ENCODE results near the gene DCST2.
A peak's percentile ranks its signal among the peaks of the same experiment; 100 is the strongest.

The DCST2 gene

GRCh38 chr1:154974808-154975408, 58.7 kb downstream of the DCST2 start:
- H3F3A ChIP-seq (ENCODE audit: insufficient read depth): peaks cover 17% of the 10 kb centered on the region
- TF ChIP-seq CTCF (IDR thresholded peaks at IDR 0.05; ENCODE audit: insufficient read depth, low read length, poor library complexity, severe bottlenecking) (no peak), EZH2phosphoT487 (conservative IDR thresholded peaks at IDR 0.05; ENCODE audit: low read length) (no peak)
- no peaks in the 10 kb centered on the region for H4K20me1 ChIP-seq (ENCODE audit: low read depth, low read length)
- H2AFZ ChIP-seq (ENCODE audit: low read depth, low read length, severe bottlenecking): no peak overlapping the region
- no peaks in the 10 kb centered on the region for H3K27me3 ChIP-seq (ENCODE audit: low read length)
- H3K79me2 ChIP-seq (ENCODE audit: insufficient read depth, low read length): peaks cover 64% of the 10 kb centered on the region
- peak overlapping the region; percentile 69 for H3K9ac ChIP-seq (ENCODE audit: low read length)
- no peaks in the 10 kb centered on the region for H3K9me2 ChIP-seq (replicated peaks; ENCODE audit: insufficient read depth, low read length)
- peaks cover 4% of the 10 kb centered on the region for H3K36me3 ChIP-seq (ENCODE audit: low read length)
- H3K9me3 ChIP-seq (ENCODE audit: insufficient read depth, low read length): no peaks in the 10 kb centered on the region
- peak overlapping the region; percentile 88 for H3K27ac ChIP-seq (ENCODE audit: low read depth, low read length)
- H3K4me3 ChIP-seq (ENCODE audit: insufficient read depth, low read length, poor library complexity, severe bottlenecking): peak overlapping the region; percentile 72
- peak overlapping the region; percentile 74 for H3K4me2 ChIP-seq (ENCODE audit: low read depth, low read length, poor library complexity, severe bottlenecking)

DNA sequence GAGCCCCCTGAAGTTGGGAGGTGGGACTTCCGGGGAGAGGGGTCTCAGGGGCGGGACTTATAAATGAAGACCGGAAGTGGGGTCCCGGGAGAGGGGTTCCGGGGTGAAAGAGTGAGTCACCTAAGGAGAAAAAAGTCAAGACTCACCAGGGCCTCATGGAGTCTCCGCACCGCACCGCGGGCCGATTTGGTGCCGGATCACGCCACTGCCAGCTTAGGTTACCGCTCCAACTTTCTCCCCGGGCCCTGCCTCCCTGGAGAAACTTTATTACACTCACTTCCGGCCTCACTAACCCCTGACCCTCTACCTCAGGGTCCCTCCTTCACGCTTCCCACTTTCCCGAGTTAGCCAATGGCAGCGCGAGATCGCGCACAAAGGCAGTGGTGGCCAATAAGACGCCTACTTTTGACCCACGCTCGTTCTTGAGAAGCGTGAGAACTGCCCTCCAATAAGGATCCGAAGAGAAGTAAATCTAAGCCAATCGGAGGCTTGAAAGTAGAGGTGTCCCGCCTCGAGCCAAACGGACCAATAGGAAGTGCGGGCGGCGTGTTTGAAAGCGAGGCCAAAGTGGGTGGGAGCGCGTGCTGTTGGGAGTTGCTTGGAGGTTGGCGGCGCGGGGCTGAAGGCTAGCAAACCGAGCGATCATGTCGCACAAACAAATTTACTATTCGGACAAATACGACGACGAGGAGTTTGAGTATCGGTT, 59.3 kb downstream of the DCST2 start, which contains the start of gene CKS1B:
TSS of gene CKS1B (plus strand) at position 580 of the 706 bp plus-strand sequence. CDS start at position 645, 65 bp downstream.
- H3K9ac ChIP-seq (ENCODE audit: low read length): peak within 1 kb of the TSS; percentile 69
- peaks cover 17% of the 10 kb centered on the region for H3F3A ChIP-seq (ENCODE audit: insufficient read depth)
- H3K79me2 ChIP-seq (ENCODE audit: insufficient read depth, low read length): peaks cover 64% of the 10 kb centered on the region
- TF ChIP-seq CTCF (IDR thresholded peaks at IDR 0.05; ENCODE audit: insufficient read depth, low read length, poor library complexity, severe bottlenecking): no peak
- TF ChIP-seq EZH2phosphoT487 (conservative IDR thresholded peaks at IDR 0.05; ENCODE audit: low read length): no peak
- H3K9me2 ChIP-seq (replicated peaks; ENCODE audit: insufficient read depth, low read length): no peaks in the 10 kb centered on the region
- no peaks in the 10 kb centered on the region for H4K20me1 ChIP-seq (ENCODE audit: low read depth, low read length)
- peak within 1 kb of the TSS; percentile 88 for H3K27ac ChIP-seq (ENCODE audit: low read depth, low read length)
- peak within 1 kb of the TSS; percentile 74 for H3K4me3 ChIP-seq (ENCODE audit: insufficient read depth, low read length, poor library complexity, severe bottlenecking)
- no peaks in the 10 kb centered on the region for H3K27me3 ChIP-seq (ENCODE audit: low read length)
- peak within 1 kb of the TSS; percentile 87 for H3K4me2 ChIP-seq (ENCODE audit: low read depth, low read length, poor library complexity, severe bottlenecking)
- H2AFZ ChIP-seq (ENCODE audit: low read depth, low read length, severe bottlenecking): peak within 1 kb of the TSS; percentile 49
- H3K9me3 ChIP-seq (ENCODE audit: insufficient read depth, low read length): no peaks in the 10 kb centered on the region
- H3K36me3 ChIP-seq (ENCODE audit: low read length): peaks cover 4% of the 10 kb centered on the region

GRCh38 chr1:154973344-154974101, 60.1 kb downstream of the DCST2 start:
- Histone ChIP-seq H3K9ac (ENCODE audit: low read length) (peak overlapping the region; percentile 69), H3K27ac (ENCODE audit: low read depth, low read length) (peak overlapping the region; percentile 88), H3K9me2 (replicated peaks; ENCODE audit: insufficient read depth, low read length) (no peaks in the 10 kb centered on the region), H3F3A (ENCODE audit: insufficient read depth) (peaks cover 17% of the 10 kb centered on the region), H3K79me2 (ENCODE audit: insufficient read depth, low read length) (peaks cover 64% of the 10 kb centered on the region), H3K4me2 (ENCODE audit: low read depth, low read length, poor library complexity, severe bottlenecking) (peak overlapping the region; percentile 87), H3K4me3 (ENCODE audit: insufficient read depth, low read length, poor library complexity, severe bottlenecking) (peak overlapping the region; percentile 74), H2AFZ (ENCODE audit: low read depth, low read length, severe bottlenecking) (peak overlapping the region; percentile 49), H4K20me1 (ENCODE audit: low read depth, low read length) (no peaks in the 10 kb centered on the region), H3K9me3 (ENCODE audit: insufficient read depth, low read length) (no peaks in the 10 kb centered on the region), H3K36me3 (ENCODE audit: low read length) (peaks cover 4% of the 10 kb centered on the region), H3K27me3 (ENCODE audit: low read length) (no peaks in the 10 kb centered on the region)
- no peak for TF ChIP-seq CTCF (IDR thresholded peaks at IDR 0.05; ENCODE audit: insufficient read depth, low read length, poor library complexity, severe bottlenecking)
- no peak for TF ChIP-seq EZH2phosphoT487 (conservative IDR thresholded peaks at IDR 0.05; ENCODE audit: low read length)

All from SU-DHL-6 (cell line).